ENCODE measurements around the gene ADORA1.

- TF ChIP-seq CTCF (tag by site-specific recombination; IDR thresholded peaks at IDR 0.05) (no peak), PRDM2 (tag by site-specific recombination; IDR thresholded peaks at IDR 0.05; ENCODE audit: borderline replicate concordance) (no peak), ZNF423 (tag by site-specific recombination; IDR thresholded peaks at IDR 0.05) (no peak)
Observed at GRCh38 chr1:203078478-203078877, 49.0 kb upstream of the ADORA1 start.

Data from HEK293 (cell line).